ENCODE results near the gene RNF222.
"Not testable (repeated sequence)": the region's sequence is repeated elsewhere in the genome, so short reads cannot be mapped to it uniquely, and the experiment has no call there.

RNF222 gene

DNA sequence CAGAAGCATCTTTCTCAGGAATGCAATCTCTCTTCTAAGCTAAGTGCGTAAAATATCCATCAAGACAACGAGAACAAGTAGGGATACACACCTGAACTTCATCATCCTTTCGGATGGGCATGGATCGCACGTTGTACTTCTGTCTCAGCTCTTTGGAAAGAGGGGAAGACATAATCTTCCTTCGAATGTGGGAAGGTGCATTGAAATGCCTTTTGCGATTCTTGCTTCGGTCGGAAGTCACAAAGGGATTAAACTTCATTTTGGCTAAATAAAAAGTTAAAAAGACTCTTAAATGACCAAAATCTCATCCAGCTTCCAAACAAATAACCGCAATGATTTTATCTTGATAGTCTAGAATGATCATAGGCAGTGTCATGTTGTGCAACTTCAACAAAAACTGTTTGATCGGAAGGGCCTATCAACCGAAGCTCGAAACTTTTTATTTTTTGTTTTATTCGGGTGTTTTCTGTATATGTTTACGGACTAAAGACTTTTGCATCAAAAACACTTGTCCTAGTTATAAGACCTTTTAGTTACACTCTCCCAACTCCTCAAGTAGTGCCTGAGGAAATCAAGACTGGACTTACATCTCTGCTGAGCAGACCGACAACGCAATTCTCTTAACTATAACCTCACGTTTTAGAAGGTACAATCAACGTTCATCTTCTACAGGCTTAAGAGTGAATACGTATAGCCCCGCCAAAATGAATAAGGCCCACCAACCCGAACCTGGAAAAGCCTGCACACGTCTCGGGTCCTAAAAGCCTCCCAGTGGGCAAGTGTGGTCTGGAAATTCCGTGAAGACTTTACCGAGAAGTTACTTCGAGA, 15.4 kb downstream of the RNF222 start:
- DNase-seq = no peak

DNA sequence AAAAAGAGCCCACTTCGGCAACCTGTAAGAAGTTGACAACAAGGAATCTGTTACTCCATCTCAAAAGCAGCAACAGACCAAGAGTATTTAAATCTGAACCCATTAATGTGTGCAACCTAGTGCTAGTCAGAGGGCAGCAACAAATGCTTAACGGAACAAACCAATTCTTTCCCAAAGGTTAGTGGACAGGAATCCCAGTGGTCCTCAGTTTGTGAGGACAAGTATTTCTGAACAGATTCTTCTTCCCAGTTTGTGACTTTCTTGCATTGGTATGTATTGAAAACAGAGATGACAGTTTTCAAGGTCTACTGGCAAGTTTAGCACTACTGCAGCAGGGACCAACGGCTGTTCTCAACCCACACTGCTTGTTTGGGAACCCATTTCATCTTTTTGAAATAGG, 17.6 kb downstream of the RNF222 start:
- no peak for DNase-seq

DNA sequence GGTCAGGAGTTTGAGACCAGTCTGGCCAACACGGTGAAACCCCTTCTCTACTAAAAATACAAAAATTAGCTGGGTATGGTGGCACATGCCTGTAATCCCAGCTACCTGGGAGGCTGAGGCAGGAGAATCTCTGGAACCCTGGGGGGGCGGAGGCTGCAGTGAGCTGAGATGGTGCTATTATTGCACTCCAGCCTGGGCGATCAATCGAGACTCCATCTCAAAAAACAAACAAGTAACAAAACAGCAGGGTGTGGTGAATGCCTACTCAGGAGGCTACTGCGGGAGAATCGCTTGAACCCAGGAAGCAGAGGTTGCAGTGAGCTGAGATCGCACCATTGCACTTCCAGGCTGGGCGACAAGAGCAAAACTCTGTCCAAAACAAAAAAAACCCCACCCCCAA, 19.5 kb downstream of the RNF222 start:
- DNase-seq = not testable (repeated sequence)

DNA sequence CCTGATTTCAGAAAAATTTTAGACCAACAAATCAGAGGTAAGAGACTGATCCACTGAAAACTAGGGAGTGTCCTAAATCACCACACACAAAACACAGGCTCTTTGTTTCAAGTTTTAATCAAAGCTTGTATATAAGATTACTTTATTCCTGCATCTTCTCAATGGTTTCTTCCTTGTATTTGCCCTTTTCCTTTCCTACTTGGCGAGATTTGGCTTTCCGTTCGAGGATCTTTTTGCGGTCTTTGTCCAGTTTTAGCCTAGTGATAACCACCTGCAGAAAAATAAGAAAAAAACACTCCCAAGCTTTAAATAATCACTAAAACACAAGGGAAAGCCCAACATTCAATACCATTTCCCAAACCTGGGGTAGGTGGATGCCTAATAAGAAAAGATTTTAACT, 20.2 kb downstream of the RNF222 start:
- no peak for DNase-seq

DNA sequence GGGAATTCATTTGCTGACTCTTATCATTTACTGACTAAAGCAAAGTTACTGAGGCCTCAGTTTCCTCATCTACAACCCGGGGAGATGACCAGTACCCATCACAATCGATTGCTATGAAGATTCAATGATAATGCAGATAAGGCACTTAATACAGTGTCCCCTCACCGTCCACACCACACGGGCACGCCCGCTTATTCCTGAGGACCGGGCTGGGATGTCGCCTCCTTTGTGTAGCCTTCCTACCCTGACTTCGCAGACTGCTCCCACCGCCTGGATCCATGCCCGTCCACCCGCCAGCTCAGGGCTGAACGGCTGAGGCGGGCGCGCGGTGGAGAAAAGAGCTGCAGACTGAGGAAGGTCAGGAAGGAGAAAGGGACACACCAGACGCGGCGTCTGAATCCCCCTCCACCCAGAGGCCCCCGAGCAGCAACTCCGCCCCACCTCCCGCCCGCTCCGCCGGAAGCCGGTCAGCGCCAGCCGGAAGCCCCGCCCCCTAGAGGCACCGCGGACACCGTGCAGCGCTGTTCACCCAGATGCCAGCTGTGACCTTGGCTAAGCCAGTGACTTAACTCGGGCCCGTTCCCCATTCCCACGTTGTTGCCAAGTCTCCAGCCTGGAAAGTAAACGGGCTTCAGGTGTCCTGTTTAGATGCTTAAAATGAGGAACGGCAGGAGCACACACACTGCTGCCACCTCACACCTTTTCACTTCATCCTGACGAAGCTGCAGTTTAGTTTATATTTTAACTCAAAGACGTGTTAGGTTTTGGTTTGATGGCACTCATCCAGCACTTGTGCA, 21.2 kb downstream of the RNF222 start, which contains the start of gene KRABD2:
KRABD2 (minus strand) TSS at position 434 of the 797 bp plus-strand sequence.
- DNase-seq = peak; percentile 24 to 92 (median 81)

DNA sequence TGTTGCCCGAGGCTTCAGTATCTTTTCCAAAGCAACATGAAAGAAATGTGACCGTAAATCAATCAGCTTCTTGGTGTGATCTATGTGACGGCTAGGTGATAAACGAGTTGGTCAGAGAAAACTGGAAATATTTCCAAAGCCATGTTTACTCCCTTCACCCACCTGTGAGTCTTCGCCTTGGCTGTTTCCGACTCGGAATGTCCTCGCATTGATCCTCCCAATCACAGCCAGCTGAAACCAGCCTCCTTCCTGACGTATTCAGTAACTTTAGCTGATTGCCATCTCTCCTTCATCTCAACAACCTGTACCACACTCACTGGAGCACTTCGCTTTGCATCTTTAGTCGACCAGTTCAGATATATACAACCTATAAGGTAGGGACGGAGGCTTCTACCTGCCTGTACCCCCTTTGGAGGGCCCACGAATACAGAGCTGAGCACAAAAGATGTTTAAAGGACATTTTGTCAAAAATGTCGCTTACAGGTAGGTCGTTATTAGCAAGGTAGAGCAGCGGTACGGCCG, 21.8 kb downstream of the RNF222 start:
- peak in 12 of 51 donors; percentile 7 to 60 (median 16) for DNase-seq

DNA sequence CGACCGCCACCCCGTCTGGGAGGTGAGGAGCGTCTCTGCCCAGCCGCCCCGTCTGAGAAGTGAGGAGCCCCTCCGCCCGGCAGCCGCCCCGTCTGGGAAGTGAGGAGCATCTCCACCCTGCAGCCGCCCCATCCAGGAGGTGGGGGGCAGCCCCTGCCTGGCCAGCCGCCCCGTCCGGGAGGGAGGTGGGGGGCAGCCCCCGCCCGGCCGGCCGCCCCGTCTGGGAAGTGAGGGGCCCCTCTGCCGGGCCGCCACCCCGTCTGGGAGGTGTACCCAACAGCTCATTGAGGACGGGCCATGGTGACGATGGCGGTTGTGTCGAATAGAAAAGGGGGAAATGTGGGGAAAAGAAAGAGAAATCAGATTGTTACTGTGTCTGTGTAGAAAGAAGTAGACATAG, 23.8 kb downstream of the RNF222 start:
- DNase-seq = not testable (repeated sequence)

DNA sequence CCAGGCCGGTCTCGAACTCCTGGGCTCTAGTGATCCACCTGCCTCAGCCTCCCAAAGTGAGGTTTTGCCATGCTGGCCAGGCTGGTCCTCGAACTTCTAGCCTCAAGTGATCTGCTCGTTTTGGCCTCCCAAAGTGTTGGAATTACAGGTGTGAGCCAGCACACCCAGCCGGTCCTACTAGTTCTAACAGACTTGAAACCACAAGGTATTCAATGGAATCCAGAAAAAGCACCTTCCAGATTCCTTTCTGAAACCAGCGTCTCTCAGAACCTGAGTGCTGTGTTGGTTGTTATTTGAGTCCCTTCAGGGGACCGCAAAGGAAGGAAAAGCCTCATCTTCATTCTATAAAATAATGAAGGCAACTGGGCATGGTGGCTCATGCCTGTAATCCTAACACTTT, 25.2 kb downstream of the RNF222 start:
- no peak for DNase-seq

DNA sequence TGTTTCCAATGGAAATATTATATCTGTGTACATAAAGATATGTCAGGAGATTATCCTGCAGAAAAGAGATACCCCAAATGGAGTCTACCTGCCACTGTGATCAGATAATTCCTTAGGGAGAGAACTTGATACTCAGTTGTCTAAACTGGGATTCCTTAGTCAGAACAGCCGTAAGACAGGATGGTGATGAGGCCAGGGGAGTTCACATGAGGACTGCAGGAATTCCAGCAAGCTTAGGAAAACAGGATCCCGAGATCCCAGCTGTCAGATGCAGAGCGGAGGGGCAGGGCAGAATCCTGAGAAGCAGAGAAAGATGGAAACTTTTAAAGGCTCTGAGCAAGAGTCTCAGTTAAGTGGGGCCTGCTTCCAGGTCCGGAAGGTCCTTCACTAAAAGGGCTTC, 25.8 kb downstream of the RNF222 start:
- DNase-seq = no peak

DNA sequence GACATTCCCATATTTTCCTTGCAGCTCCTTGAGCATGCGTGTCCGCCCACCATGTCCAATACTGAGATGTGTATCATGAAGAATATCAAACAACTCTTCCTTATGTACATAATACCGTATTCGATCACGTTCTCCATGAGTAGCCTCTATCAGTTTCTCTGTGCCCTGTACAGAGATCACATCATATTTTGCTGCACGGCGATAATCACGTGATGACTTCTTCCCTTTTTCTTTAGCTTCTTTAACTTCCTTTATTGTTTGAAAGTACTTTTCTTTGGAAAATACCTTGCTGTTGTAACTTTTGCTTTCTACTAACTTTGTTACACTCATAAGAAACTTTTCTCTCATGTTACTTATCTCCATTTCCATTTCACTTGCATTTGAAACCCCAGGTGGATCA, 27.7 kb downstream of the RNF222 start:
- no peak for DNase-seq

DNA sequence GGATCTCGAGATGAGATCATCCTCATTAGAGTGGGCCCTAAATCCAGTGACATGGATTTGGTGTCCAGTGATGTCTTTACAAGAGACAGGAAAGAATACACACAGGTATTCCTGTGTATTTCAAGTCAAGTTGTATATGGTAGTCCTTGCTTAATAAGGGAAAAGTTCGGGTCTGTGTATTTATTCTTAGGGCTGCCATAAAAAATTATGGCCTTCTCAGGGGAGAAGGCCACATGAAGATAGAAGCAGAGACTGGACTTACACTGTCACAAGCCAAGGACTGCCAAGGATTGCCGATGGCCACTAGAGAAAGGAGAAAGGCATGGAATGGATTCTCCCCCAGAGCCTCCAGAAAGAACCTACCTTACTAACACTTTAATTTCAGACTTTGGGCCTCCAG, 29.4 kb downstream of the RNF222 start:
- DNase-seq = no peak

DNA sequence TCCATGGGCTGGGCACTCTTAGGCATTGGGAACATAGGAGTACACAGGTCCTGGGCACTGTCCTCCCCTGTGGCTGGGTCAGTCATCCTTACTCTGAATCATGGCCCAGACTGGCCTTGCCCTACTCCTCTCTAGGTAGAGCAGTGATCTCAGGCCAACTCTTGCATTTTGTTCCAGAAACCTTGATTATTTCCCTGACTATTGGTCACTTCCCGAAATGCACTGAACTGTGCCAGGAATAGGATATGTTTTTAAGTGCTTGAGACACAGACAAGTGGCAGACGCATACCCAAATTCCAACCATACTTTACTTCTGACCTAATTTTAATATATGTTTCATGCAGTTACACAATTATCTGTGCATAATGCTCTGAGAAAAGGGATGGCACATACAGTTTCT, 31.4 kb downstream of the RNF222 start:
- DNase-seq = no peak

DNA sequence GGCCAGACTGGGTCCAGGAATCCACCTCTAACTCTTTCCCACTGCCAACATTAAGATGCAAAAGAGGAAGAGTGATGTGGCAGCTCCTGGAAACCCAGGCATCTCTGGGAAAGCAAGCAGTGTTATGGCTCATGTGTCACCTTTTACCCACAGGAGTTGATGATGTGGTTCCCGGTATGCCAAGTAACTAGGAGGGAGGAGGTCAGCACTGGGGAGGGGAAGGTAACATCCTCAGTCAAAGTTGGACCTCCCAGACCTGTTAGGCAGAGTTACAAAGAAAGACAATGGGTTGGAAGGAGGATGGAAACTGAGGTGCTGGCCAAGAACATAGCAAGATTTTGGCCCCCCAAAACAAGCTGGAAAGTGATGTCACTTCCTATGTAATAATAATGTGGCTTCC, 32.5 kb downstream of the RNF222 start:
- no peak for DNase-seq

DNA sequence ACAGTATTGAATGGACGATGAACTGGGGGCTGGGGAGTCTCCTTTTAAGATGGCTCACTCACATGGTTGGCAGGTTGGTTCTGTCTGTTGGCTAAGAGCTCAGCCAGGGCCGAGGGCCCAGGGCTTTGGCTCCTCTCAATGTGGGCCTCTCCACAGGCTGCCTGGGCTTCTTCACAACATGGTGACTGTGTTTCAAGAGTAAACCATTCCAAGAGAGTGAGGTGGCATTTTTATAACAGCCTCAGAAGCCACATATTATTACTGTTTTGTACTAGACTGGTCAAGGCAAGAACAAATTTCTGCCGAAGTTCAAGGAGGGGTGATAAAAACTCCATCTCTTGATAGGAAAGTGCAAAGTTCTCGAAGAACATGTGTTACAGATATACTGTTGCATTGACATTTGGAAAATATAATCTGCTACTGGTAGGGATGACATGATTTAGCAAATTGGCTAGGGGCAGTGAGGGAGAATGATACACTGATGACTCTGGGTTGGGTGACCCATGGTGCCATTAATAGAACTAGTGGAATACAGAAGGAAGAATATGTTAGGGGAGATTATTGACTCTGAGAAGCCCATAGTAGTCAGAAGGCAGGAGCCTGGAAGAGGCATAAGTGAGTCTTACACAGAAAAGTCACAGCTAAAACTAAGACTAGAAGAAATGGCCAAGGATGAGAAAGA, 34.8 kb downstream of the RNF222 start:
- peak in 8 of 51 donors; percentile 9 to 52 (median 18) for DNase-seq

DNA sequence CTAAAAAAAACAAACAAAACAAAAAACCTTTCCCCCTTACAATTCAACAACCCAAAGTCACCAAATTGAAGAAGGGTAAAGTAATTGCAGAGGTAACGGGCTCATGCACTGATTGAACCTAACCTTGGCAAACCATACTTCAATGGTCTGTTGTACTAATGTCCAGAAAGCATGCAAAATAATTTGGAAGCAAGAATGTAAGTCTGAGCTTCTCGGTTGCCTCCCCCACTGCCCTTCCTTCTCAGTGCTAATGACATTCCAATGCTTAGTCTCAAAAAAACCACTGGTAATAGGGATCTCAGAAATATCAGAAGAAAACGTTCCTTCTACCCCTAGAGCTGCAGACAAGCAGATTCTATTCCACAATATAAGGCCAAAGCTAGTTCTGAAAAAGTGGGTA, 36.9 kb downstream of the RNF222 start:
- DNase-seq = no peak

DNA sequence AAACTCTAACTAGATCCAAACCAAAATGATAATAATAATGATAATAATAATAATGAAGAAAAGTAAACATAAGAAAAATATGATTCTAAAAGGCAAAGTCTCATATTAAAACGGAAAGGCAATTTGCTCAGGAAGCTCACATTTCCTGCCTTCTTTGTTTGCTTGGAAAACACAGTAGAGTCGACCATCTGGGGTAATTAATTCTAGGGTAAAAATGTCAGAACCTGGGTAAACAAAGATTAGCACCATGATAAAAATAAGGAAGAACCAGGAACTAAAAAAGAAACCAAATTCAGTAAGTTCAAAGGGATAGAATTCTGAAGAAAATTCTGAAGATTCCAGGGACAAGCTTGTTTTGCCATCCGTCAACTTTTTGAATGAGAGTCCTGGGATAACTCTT, 37.4 kb downstream of the RNF222 start:
- DNase-seq = no peak

DNA sequence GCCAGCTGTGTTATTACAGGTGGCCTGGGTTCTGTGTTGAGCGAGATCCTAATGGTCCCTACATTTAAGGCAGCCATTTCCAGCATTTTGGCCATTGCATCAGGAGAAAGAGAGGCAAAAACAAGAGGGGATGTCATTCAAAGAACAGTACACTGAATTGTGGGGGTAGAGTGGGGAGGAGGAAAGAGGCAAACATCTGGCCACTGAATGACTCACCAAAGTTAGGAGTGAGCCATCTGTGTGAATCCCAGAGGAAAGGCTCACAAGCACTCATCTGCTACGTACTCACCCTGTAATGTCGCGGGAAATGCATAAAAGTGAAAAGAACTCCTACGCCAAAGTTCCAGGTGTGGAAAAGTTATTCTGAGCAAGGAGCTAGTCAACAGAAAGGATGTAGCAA, 37.9 kb downstream of the RNF222 start:
- DNase-seq = peak in 3 of 51 donors; percentile 30 to 64 (median 48)

DNA sequence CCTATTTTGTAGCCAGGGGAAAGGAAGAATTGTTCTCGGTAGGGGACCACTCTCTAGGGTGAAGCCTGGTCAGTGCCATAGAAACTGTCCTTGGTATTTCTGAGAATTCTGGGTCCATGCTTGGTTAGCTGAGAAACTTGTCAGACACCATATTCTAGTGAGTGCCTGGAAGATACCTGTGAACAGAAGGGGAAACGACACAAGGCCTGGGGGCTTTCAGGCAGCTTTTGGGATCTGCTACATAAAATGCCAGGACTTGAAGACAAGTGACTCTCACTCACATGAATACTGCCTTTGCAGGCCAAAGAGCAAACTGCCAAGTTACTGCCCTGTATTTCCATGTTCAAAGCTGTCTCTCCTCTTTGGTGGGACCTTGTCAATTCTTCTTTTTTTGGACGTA, 39.7 kb downstream of the RNF222 start:
- DNase-seq = no peak

DNA sequence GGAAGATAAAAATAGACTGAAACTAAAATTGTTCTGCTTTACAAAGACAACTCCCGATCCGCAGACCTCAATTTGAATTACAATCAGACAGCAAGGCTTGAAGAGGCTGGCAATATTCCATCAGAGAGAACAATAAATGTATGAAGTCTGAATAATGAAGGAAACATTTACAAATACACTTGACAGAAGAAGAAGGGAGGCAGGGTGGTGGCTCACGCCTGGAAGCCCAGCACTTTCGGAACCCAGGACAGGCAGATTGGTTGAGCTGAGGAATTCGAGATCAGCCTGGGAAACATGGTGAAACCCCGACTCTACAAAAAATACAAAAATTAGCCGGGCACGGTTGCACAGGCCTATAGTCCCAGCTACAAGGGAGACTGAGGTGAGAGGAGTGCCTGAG, 43.4 kb downstream of the RNF222 start:
- no peak for DNase-seq

DNA sequence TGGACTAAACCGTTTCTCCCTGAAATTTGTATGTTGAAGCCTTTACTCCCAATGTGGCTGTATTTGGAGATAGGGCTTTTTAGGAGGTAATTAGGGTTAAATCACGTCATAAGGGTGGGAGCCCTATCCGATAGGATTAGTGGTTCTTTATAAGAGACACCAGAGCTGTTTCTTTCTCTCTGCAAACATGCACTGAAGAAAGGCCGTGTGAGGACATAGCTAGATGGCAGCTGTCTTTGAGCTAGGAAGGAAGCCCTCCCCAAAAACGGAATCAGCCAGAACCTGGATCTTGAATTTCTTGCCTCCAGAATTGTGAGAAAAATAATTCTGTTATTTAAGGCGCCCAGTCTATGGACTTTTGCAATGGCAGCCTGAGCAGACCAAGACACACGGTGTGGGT, 43.9 kb downstream of the RNF222 start:
- no peak for DNase-seq

DNA sequence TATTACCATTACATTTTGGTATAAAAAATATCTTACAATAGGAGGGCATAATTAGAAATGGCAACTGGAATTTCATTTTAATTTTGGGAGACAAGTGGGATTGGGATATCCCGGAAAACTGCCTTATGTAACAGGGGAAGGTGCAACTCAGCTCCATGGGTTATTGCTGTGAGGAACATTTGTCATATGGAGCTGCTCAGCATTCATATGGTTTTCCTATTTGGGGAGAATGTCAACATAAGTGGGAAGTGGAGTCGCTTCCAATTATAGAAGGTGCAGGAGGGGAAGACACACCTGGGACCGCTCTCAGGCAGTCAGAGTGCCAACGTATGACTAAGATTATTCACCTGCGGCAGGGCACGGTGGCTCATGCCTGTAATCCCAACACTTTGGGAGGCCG, 47.3 kb downstream of the RNF222 start:
- no peak for DNase-seq

DNA sequence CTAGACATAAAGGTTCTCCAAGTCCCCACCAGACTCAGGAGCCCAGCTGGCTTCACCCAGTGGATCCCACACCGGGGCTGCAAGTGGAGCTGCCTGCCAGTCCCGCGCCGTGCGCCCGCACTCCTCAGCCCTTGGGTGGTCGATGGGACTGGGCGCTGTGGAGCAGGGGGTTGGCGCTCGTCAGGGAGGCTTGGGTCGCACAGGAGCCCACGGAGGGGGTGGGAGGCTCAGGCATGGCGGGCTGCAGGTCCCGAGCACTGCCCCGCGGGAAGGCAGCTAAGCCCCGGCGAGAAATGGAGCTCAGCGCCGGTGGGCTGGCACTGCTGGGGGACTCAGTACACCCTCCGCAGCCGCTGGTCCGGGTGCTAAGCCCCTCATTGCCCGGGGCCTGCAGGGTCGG, 50.6 kb downstream of the RNF222 start:
- not testable (repeated sequence) for DNase-seq

All from hypothalamus (tissue), 51 donors.